ENCODE results near the gene EDARADD. TPM values are rescaled to one million over a fixed set of nuclear protein-coding genes. Genes with fewer than 3 reads are reported as not detected.

Gene EDARADD
- total and polyA plus RNA-seq, 7 experiments from 2014 or later, result 0.38 to 6.6 (median 0.73) TPM; not detected in 2

GRCh38 chr1:236494082-236494481, 100.0 kb downstream of the EDARADD start:
- no peaks in the 10 kb centered on the region for H3K9me3 ChIP-seq (ENCODE audit: control insufficient read depth in 2 of 3, low read length in 3 of 3)
- Mint-ChIP-seq H3K4me1 (peaks cover 5 to 18% (median 9%) of the 10 kb centered on the region in 7 donors), H3K27me3 (peaks cover 9 to 27% (median 18%) of the 10 kb centered on the region in 5 donors), H3K9me3 (no peaks in the 10 kb centered on the region), H3K4me3 (no peak overlapping the region), H3K36me3 (no peaks in the 10 kb centered on the region), H3K27ac (no peak overlapping the region)
- ChIA-PET POLR2A (no interaction called here), CTCF (no interaction called here)
- no peaks in the 10 kb centered on the region for H3K4me1 ChIP-seq (ENCODE audit: control insufficient read depth in 2 of 2, insufficient read depth in 2 of 2, low read length in 2 of 2)
- ATAC-seq, result no peak
- H3K36me3 ChIP-seq (ENCODE audit: control insufficient read depth in 2 of 3, insufficient read depth in 3 of 3, low read length in 3 of 3), result no peaks in the 10 kb centered on the region
- DNase-seq, result no peak
- intact Hi-C loops (cut with micrococcal nuclease), result no loop called here
- H3K27ac ChIP-seq (ENCODE audit: low read depth, low read length), result no peak overlapping the region
- H3K27me3 ChIP-seq (ENCODE audit: control insufficient read depth in 2 of 2, insufficient read depth in 2 of 2, low read length in 2 of 2), result no peaks in the 10 kb centered on the region
- H3K4me3 ChIP-seq (ENCODE audit: low read length), result no peak overlapping the region

GRCh38 chr1:236494586-236495466, 100.7 kb downstream of the EDARADD start:
- Histone ChIP-seq H3K27ac (ENCODE audit: low read depth, low read length) (no peak overlapping the region), H3K4me1 (ENCODE audit: control insufficient read depth in 2 of 2, insufficient read depth in 2 of 2, low read length in 2 of 2) (no peaks in the 10 kb centered on the region), H3K4me3 (ENCODE audit: low read length) (no peak overlapping the region), H3K9me3 (ENCODE audit: control insufficient read depth in 2 of 3, low read length in 3 of 3) (no peaks in the 10 kb centered on the region), H3K36me3 (ENCODE audit: control insufficient read depth in 2 of 3, insufficient read depth in 3 of 3, low read length in 3 of 3) (no peaks in the 10 kb centered on the region), H3K27me3 (ENCODE audit: control insufficient read depth in 2 of 2, insufficient read depth in 2 of 2, low read length in 2 of 2) (no peaks in the 10 kb centered on the region)
- POLR2A ChIA-PET, result no interaction called here
- intact Hi-C loops (cut with micrococcal nuclease), result no loop called here
- no peak overlapping the region for H3K27ac Mint-ChIP-seq
- no peak overlapping the region for H3K4me3 Mint-ChIP-seq
- CTCF ChIA-PET, result no interaction called here
- no peaks in the 10 kb centered on the region for H3K36me3 Mint-ChIP-seq
- DNase-seq (no peak), ATAC-seq (no peak)
- H3K4me1 Mint-ChIP-seq, result peaks cover 5 to 18% (median 7%) of the 10 kb centered on the region in 7 donors
- no peaks in the 10 kb centered on the region for H3K9me3 Mint-ChIP-seq
- peaks cover 9 to 25% (median 16%) of the 10 kb centered on the region in 5 donors for H3K27me3 Mint-ChIP-seq

- Histone ChIP-seq H3K4me1 (ENCODE audit: control insufficient read depth in 2 of 2, insufficient read depth in 2 of 2, low read length in 2 of 2) (no peaks in the 10 kb centered on the region), H3K27me3 (ENCODE audit: control insufficient read depth in 2 of 2, insufficient read depth in 2 of 2, low read length in 2 of 2) (no peaks in the 10 kb centered on the region), H3K4me3 (ENCODE audit: low read length) (no peak overlapping the region), H3K27ac (ENCODE audit: low read depth, low read length) (no peak overlapping the region), H3K36me3 (ENCODE audit: control insufficient read depth in 2 of 3, insufficient read depth in 3 of 3, low read length in 3 of 3) (no peaks in the 10 kb centered on the region), H3K9me3 (ENCODE audit: control insufficient read depth in 2 of 3, low read length in 3 of 3) (no peaks in the 10 kb centered on the region)
- Mint-ChIP-seq H3K36me3 (no peaks in the 10 kb centered on the region), H3K4me1 (peaks cover 5 to 17% (median 7%) of the 10 kb centered on the region in 7 donors), H3K27me3 (peaks cover 9 to 23% (median 15%) of the 10 kb centered on the region in 5 donors), H3K4me3 (no peak overlapping the region), H3K27ac (peak overlapping the region in 1 of 9 donors; percentile 20), H3K9me3 (no peaks in the 10 kb centered on the region)
- intact Hi-C loops (cut with micrococcal nuclease), result no loop called here
- ATAC-seq (no peak), DNase-seq (no peak)
- ChIA-PET POLR2A (no interaction called here), CTCF (no interaction called here)
Measured at GRCh38 chr1:236495467-236496112, 101.5 kb downstream of the EDARADD start.

- Histone ChIP-seq H3K4me3 (ENCODE audit: low read length) (no peak overlapping the region), H3K4me1 (ENCODE audit: control insufficient read depth in 2 of 2, insufficient read depth in 2 of 2, low read length in 2 of 2) (peaks cover 0 to 6% of the 10 kb centered on the region in 2 donors), H3K36me3 (ENCODE audit: control insufficient read depth in 2 of 3, insufficient read depth in 3 of 3, low read length in 3 of 3) (no peaks in the 10 kb centered on the region), H3K9me3 (ENCODE audit: control insufficient read depth in 2 of 3, low read length in 3 of 3) (no peaks in the 10 kb centered on the region), H3K27ac (ENCODE audit: low read depth, low read length) (no peak overlapping the region), H3K27me3 (ENCODE audit: control insufficient read depth in 2 of 2, insufficient read depth in 2 of 2, low read length in 2 of 2) (no peaks in the 10 kb centered on the region)
- DNase-seq, result no peak
- POLR2A ChIA-PET, result no interaction called here
- Mint-ChIP-seq H3K4me1 (peaks cover 5 to 11% (median 6%) of the 10 kb centered on the region in 7 donors), H3K4me3 (no peak overlapping the region), H3K9me3 (no peaks in the 10 kb centered on the region), H3K27ac (no peak overlapping the region), H3K36me3 (no peaks in the 10 kb centered on the region), H3K27me3 (peaks cover 0 to 11% (median 9%) of the 10 kb centered on the region in 5 donors)
- CTCF ChIA-PET, result interaction anchor here (0.6 kb wide), 1 partner anchor 12 kb away, joined by 3 read pairs; no protein-coding TSS in a partner anchor
- ATAC-seq, result no peak
- intact Hi-C loops (cut with micrococcal nuclease), result no loop called here
Measured at GRCh38 chr1:236497908-236498307, 103.8 kb downstream of the EDARADD start.

- POLR2A ChIA-PET, result no interaction called here
- CTCF ChIA-PET, result no interaction called here
Measured at GRCh38 chr1:236501093-236501492, 107.0 kb downstream of the EDARADD start.

GRCh38 chr1:236502579-236502971, 108.5 kb downstream of the EDARADD start:
- Mint-ChIP-seq H3K4me3 (peak overlapping the region in 9 of 10 donors; percentile 26 to 80 (median 66)), H3K27ac (peak overlapping the region in 7 of 9 donors; percentile 9 to 82 (median 21)), H3K36me3 (no peaks in the 10 kb centered on the region), H3K9me3 (peaks cover 0 to 2% (median 0%) of the 10 kb centered on the region in 11 donors), H3K27me3 (peaks cover 0 to 12% (median 0%) of the 10 kb centered on the region in 5 donors), H3K4me1 (peaks cover 8 to 15% (median 13%) of the 10 kb centered on the region in 7 donors)
- ChIA-PET POLR2A (interaction anchor here (0.7 kb wide), 1 partner anchor 21 kb away, joined by 3 read pairs; the partner anchor contains the start of gene LGALS8), CTCF (interaction anchor here (1.4 kb wide), 1 partner anchor 10 kb away, joined by 3 read pairs; no protein-coding TSS in a partner anchor)
- no peak for DNase-seq
- H3K36me3 ChIP-seq (ENCODE audit: control insufficient read depth in 2 of 3, insufficient read depth in 3 of 3, low read length in 3 of 3), result no peaks in the 10 kb centered on the region
- H3K27ac ChIP-seq (ENCODE audit: low read depth, low read length), result no peak overlapping the region
- no peak for ATAC-seq
- H3K4me1 ChIP-seq (ENCODE audit: control insufficient read depth in 2 of 2, insufficient read depth in 2 of 2, low read length in 2 of 2), result peaks cover 0 to 11% of the 10 kb centered on the region in 2 donors
- intact Hi-C loops (cut with micrococcal nuclease), result no loop called here
- no peaks in the 10 kb centered on the region for H3K27me3 ChIP-seq (ENCODE audit: control insufficient read depth in 2 of 2, insufficient read depth in 2 of 2, low read length in 2 of 2)
- H3K4me3 ChIP-seq (ENCODE audit: low read length), result no peak overlapping the region
- no peaks in the 10 kb centered on the region for H3K9me3 ChIP-seq (ENCODE audit: control insufficient read depth in 2 of 3, low read length in 3 of 3)

More at GRCh38 chr1:236501093-236501492, 107.0 kb downstream of the EDARADD start:
- Histone ChIP-seq H3K27ac (ENCODE audit: low read depth, low read length) (no peak overlapping the region), H3K36me3 (ENCODE audit: control insufficient read depth in 2 of 3, insufficient read depth in 3 of 3, low read length in 3 of 3) (no peaks in the 10 kb centered on the region), H3K4me1 (ENCODE audit: control insufficient read depth in 2 of 2, insufficient read depth in 2 of 2, low read length in 2 of 2) (peaks cover 0 to 11% of the 10 kb centered on the region in 2 donors), H3K9me3 (ENCODE audit: control insufficient read depth in 2 of 3, low read length in 3 of 3) (no peaks in the 10 kb centered on the region), H3K4me3 (ENCODE audit: low read length) (no peak overlapping the region), H3K27me3 (ENCODE audit: control insufficient read depth in 2 of 2, insufficient read depth in 2 of 2, low read length in 2 of 2) (no peaks in the 10 kb centered on the region)
- peaks cover 8 to 17% (median 13%) of the 10 kb centered on the region in 7 donors for H3K4me1 Mint-ChIP-seq
- intact Hi-C loops (cut with micrococcal nuclease), result no loop called here
- H3K9me3 Mint-ChIP-seq, result peaks cover 0 to 2% (median 0%) of the 10 kb centered on the region in 11 donors
- no peak for DNase-seq
- H3K27me3 Mint-ChIP-seq, result peaks cover 0 to 10% (median 7%) of the 10 kb centered on the region in 5 donors
- no peaks in the 10 kb centered on the region for H3K36me3 Mint-ChIP-seq
- H3K27ac Mint-ChIP-seq, result no peak overlapping the region
- no peak for ATAC-seq
- no peak overlapping the region for H3K4me3 Mint-ChIP-seq
